Small intestine (tissue), 7 donors: ENCODE data around the gene SMU1. TPM values are rescaled to one million over a fixed set of nuclear protein-coding genes. Genes with fewer than 3 reads are reported as not detected.

Source experiments
- DNase-seq, 2 donors: peaks; one replicate each; pipeline versions ENCODE4 v3.0.0 to v3.0.0-alpha.2; 2013
- FAIRE-seq: peaks from 2 replicates; lab custom pipeline; 2012; peaks lifted over from hg19 to GRCh38; lab: Jason Lieb, UNC
- H3K27ac ChIP-seq, 3 donors: one replicate each; pipeline ENCODE4 v1.5.1; 2013; ENCODE audit warnings: low read length in 2 of 3, mild to moderate bottlenecking in 2 of 3, control low read depth in 1 of 3, inconsistent platforms in 1 of 3, low read depth in 1 of 3, moderate library complexity in 1 of 3
- H3K27me3 ChIP-seq, 3 donors: one replicate each; pipeline ENCODE4 v1.6.1; 2013; ENCODE audit warnings: low read length in 3 of 3, inconsistent platforms in 1 of 3; ENCODE audit not compliant: control insufficient read depth in 3 of 3, insufficient read depth in 3 of 3
- H3K36me3 ChIP-seq, 3 donors: one replicate each; pipeline ENCODE4 v1.6.1; 2013; ENCODE audit warnings: low read length in 3 of 3, inconsistent platforms in 1 of 3, low read depth in 1 of 3, mild to moderate bottlenecking in 1 of 3, moderate library complexity in 1 of 3; ENCODE audit not compliant: control insufficient read depth in 3 of 3, insufficient read depth in 2 of 3
- H3K4me1 ChIP-seq, 3 donors: one replicate each; pipeline ENCODE4 v1.6.1; 2013; ENCODE audit warnings: low read length in 2 of 3, inconsistent platforms in 1 of 3, low read depth in 1 of 3, mild to moderate bottlenecking in 1 of 3, moderate library complexity in 1 of 3; ENCODE audit not compliant: control insufficient read depth in 3 of 3, insufficient read depth in 2 of 3
- H3K4me3 ChIP-seq, 3 donors: one replicate each; pipeline ENCODE4 v1.5.1; 2013; ENCODE audit warnings: low read length in 3 of 3, control low read depth in 1 of 3, inconsistent platforms in 1 of 3, low read depth in 1 of 3, mild to moderate bottlenecking in 1 of 3, moderate library complexity in 1 of 3
- H3K9me3 ChIP-seq, 2 donors: one replicate each; pipeline ENCODE4 v1.6.1; 2013; ENCODE audit warnings: low read depth in 1 of 2, low read length in 1 of 2; ENCODE audit not compliant: control insufficient read depth in 2 of 2, insufficient read depth in 1 of 2
- WGBS, 3 donors: extraction: QIAGEN DNeasy Blood & Tissue Kit; methylation state at CpG; one replicate each; pipeline ENCODE4 v1.1.7; 2013; 5-methylcytosine and 5-hydroxymethylcytosine counted together
- polyA plus RNA-seq, 4 donors: library from polyadenylated mRNA; stranded (reverse) in 3 of 4; unstranded in 1 of 4; fragments of 200-250 nt in 3 of 4; fragments of 120-200 nt in 1 of 4; gene quantifications; one replicate each; pipeline versions ENCODE4 v1.2.1 to v1.2.3, GENCODE V29; 2013
- donor health status: healthy with polysubstance abuse.
- donor health status: control.
- donor health status: control.
- donor health status: Bipolar disorder and iron deficiency.
- donor health status: healthy.

SMU1 gene
- polyA plus RNA-seq, 4 donors, result 7.6 to 18.4 (median 10.1) TPM

- WGBS, 3 donors, result 42 to 79% (median 63%) methylated on average over 1 of the region's 1 CpG
- Histone ChIP-seq H3K36me3 (peaks cover 6 to 56% (median 18%) of the 10 kb centered on the region in 3 donors), H3K9me3 (no peaks in the 10 kb centered on the region), H3K4me1 (no peaks in the 10 kb centered on the region), H3K27ac (no peak overlapping the region), H3K4me3 (no peak overlapping the region), H3K27me3 (no peaks in the 10 kb centered on the region)
- no peak for DNase-seq
- no peak for FAIRE-seq
Observed at GRCh38 chr9:33117306-33117705, 40.8 kb upstream of the SMU1 start.

- no peak for FAIRE-seq
- H3K27ac ChIP-seq, result no peak overlapping the region
- WGBS, 3 donors, result 71 to 95% (median 91%) methylated on average over 2 of the region's 2 CpGs
Observed at GRCh38 chr9:33116860-33117259, 40.4 kb upstream of the SMU1 start.

GRCh38 chr9:33114746-33115145, 38.3 kb upstream of the SMU1 start:
- WGBS, 3 donors, result 93 to 100% (median 98%) methylated on average over 3 of the region's 3 CpGs
- H3K27ac ChIP-seq, result no peak overlapping the region
- no peak overlapping the region for H3K4me3 ChIP-seq
- FAIRE-seq (no peak), DNase-seq (no peak)
- H3K36me3 ChIP-seq, result peaks cover 6 to 64% (median 19%) of the 10 kb centered on the region in 3 donors
- no peaks in the 10 kb centered on the region for H3K4me1 ChIP-seq
- H3K27me3 ChIP-seq, result no peaks in the 10 kb centered on the region
- no peaks in the 10 kb centered on the region for H3K9me3 ChIP-seq

More at GRCh38 chr9:33116860-33117259, 40.4 kb upstream of the SMU1 start:
- H3K27me3 ChIP-seq, result no peaks in the 10 kb centered on the region
- H3K4me1 ChIP-seq, result no peaks in the 10 kb centered on the region
- H3K36me3 ChIP-seq, result peaks cover 6 to 57% (median 18%) of the 10 kb centered on the region in 3 donors
- no peak for DNase-seq
- no peak overlapping the region for H3K4me3 ChIP-seq
- H3K9me3 ChIP-seq, result no peaks in the 10 kb centered on the region

DNA sequence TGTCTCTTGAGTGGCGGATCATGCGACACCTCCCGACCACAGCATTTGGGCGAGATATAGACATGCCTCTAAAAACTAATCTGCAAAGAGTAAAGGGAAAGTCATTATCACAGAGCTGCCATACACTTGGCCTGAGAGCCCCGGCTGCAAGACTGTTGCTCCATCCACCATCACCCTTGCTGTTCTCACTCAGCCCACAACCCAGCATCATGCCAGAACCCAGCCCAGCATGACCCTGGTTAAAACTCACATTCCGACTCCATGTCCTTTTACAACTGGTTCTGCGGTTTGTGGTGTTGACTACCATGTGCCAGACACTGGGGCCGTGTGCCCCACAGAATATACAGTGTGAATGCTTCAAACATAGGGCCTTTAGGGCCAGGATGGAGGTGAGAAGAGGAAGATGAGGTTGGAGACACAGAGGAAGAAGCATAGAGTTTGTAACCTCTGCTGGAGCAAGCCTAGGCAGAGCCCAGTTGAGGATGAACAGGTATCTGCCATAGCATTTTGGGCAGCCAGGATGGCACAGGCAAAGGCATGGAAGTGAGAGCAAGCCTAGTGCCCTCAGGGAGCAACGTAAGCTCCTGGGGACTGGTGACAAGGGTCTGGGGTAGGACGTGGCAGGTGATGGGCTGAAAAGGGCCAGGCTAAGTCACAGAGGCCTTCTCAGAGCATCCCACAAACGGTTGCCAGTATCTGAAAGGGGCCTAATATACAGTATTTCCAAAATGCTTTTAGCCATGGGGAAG, 37.5 kb upstream of the SMU1 start:
- WGBS, 3 donors, result 95% methylated on average over 11 of the region's 11 CpGs
- Histone ChIP-seq H3K36me3 (peaks cover 6 to 62% (median 19%) of the 10 kb centered on the region in 3 donors), H3K9me3 (no peaks in the 10 kb centered on the region), H3K27me3 (no peaks in the 10 kb centered on the region), H3K27ac (no peak overlapping the region), H3K4me1 (no peaks in the 10 kb centered on the region), H3K4me3 (no peak overlapping the region)
- no peak for DNase-seq
- FAIRE-seq, result no peak

DNA sequence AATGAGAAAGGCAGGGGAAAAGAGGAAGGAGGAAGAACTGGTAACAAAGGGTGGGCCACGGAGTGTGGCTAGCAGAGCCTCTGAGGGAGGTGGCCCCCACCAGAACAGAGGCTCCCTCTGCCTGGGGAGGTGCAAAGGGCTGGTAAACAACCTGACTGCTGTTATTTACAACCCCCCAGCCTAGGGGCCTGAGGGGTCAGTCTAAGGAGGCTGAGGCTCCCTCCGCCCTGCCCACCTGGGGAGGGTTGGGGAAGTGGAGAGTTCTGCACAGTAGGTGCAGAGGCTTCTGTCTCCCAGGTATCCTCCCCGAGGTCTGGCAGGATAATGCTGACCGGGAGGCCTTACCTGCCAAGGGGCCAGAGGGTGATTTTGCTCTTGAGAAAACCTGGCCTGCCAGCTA, 35.6 kb upstream of the SMU1 start:
- peaks cover 4 to 50% (median 19%) of the 10 kb centered on the region in 3 donors for H3K36me3 ChIP-seq
- H3K9me3 ChIP-seq, result no peaks in the 10 kb centered on the region
- 83 to 96% (median 91%) methylated on average over 4 of the region's 4 CpGs for WGBS, 3 donors
- H3K4me1 ChIP-seq, result no peaks in the 10 kb centered on the region
- FAIRE-seq, result no peak
- no peaks in the 10 kb centered on the region for H3K27me3 ChIP-seq
- no peak overlapping the region for H3K4me3 ChIP-seq
- no peak for DNase-seq
- no peak overlapping the region for H3K27ac ChIP-seq

DNA sequence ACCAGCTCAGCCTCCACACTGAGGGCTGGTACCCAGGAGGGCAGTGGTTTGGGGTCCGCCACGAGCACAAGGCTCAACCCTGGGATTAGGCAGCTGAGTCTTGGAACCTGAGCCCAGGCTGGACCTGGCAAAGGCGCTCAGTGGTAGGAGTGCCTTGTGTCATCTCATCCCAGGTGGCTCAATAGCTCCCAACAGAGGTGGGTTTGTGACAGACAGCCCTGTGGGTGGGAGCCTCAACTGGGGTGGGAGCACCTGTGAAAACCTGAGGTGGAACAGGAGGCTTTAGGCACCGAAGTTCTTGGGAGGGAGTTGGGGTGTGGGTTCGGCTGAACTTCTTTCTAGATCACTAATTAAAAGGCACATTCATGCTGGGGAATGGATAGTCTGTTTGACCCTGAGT, 35.2 kb upstream of the SMU1 start:
- Histone ChIP-seq H3K27me3 (no peaks in the 10 kb centered on the region), H3K27ac (no peak overlapping the region), H3K4me3 (no peak overlapping the region), H3K9me3 (no peaks in the 10 kb centered on the region), H3K36me3 (peaks cover 4 to 47% (median 19%) of the 10 kb centered on the region in 3 donors), H3K4me1 (no peaks in the 10 kb centered on the region)
- no peak for DNase-seq
- FAIRE-seq, result no peak
- WGBS, 3 donors, result 87 to 91% (median 89%) methylated on average over 5 of the region's 5 CpGs

- H3K36me3 ChIP-seq, result peaks cover 4 to 47% (median 17%) of the 10 kb centered on the region in 3 donors
- DNase-seq, result no peak
- H3K4me1 ChIP-seq, result no peaks in the 10 kb centered on the region
- WGBS, 3 donors, result 85 to 93% (median 91%) methylated on average over 5 of the region's 5 CpGs
- no peak overlapping the region for H3K27ac ChIP-seq
- H3K9me3 ChIP-seq, result no peaks in the 10 kb centered on the region
- FAIRE-seq, result no peak
- H3K27me3 ChIP-seq, result no peaks in the 10 kb centered on the region
- H3K4me3 ChIP-seq, result no peak overlapping the region
Observed at GRCh38 chr9:33110686-33111085, 34.2 kb upstream of the SMU1 start.

DNA sequence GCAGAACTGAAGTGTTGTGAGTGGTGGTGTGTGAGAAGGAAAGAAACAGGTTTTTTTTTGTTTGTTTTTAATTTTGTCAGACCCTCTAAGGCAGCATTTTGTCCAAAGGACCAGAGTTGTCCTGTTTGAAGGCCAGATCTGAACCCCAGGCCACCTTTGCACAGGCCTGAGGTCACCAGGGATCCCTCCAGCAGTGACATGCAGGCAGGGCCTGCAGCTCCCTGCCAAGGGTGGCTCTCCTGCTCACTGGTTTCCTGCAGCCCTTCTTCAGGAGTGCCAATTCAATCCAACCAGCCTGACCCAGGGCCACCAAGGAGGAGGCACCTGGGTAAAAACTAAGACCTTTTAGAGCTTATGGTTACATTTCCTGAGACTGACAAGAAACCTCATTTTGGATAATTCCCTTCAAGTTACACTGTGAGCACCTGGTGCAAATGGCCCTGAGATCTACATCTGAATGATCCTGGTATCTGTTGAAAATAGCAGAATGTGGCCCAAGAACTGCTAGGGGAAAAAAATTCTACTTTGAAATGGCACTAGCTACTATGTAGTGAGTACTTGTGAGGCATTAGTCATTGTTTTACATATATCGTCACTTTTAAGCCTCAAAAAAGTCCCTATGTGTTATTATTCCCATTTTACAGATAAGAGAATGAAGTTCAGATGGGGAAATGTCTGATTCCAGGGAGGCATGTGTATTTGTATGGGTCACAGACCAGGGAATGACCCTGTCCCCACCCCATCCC, 33.5 kb upstream of the SMU1 start:
- H3K27ac ChIP-seq, result no peak overlapping the region
- H3K4me1 ChIP-seq, result no peaks in the 10 kb centered on the region
- no peak overlapping the region for H3K4me3 ChIP-seq
- DNase-seq, result no peak
- H3K36me3 ChIP-seq, result peaks cover 4 to 44% (median 14%) of the 10 kb centered on the region in 3 donors
- WGBS, 3 donors, result 82 to 90% (median 85%) methylated on average over 1 of the region's 1 CpG
- H3K27me3 ChIP-seq, result no peaks in the 10 kb centered on the region
- no peak for FAIRE-seq
- H3K9me3 ChIP-seq, result no peaks in the 10 kb centered on the region
